GM18861 (cell line): ENCODE data around the gene CYP26A1.
"Not testable (repeated sequence)": the region's sequence is repeated elsewhere in the genome, so short reads cannot be mapped to it uniquely, and the experiment has no call there.

ENCODE experiments used
- ATAC-seq: cut with Tn5 transposase; IDR thresholded peaks from one replicate; pipeline ENCODE4 v1.9.1; 2021; ENCODE audit not compliant: unreplicated experiment

The CYP26A1 gene

DNA sequence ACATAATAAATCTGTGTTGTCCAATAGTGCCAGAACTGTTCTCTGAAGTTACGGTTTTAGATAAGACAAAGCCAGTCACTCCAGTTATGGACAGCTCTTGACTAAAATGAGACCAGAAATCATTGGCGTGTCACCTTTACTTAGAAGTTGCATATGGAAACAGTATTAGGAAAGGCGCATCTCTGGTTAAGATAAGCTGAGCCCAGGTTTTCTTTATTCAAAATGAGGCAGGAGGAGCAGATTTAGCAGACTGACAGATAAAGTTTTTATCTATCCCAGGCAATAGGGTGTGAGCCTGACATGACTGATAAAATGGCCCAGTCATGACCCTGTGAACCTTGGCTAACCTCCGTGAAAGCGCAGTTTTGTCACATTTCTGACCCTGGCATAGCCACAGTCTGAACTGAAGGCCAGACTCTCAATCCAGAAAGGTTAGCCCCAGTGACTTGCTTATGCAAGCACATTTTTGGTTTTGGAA is 4.2 kb downstream of the CYP26A1 start:
- no peak for ATAC-seq

- ATAC-seq: no peak
Observed at GRCh38 chr10:93079663-93080349, 6.1 kb downstream of the CYP26A1 start.

- ATAC-seq: no peak
Observed at GRCh38 chr10:93080350-93081046, 6.8 kb downstream of the CYP26A1 start.

DNA sequence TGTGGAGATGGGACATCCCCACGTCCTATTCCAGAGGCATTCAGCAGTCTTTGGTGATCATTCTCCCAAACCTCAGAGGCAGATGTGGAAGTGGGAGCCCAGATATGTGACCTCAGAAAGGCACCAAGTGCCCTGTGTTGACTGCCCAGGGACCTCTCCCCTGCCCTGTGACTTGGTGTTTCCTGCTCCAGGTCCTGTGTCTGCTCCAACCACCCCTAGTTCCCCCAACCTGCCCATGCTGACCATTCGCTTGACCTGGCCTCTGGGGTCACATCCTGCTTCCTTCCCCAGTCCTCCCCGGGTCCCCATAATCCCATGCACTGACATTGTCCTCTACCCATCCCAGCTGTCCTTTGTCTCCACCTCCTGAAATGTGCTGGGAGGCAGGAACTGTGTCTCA is 7.6 kb downstream of the CYP26A1 start:
- no peak for ATAC-seq

DNA sequence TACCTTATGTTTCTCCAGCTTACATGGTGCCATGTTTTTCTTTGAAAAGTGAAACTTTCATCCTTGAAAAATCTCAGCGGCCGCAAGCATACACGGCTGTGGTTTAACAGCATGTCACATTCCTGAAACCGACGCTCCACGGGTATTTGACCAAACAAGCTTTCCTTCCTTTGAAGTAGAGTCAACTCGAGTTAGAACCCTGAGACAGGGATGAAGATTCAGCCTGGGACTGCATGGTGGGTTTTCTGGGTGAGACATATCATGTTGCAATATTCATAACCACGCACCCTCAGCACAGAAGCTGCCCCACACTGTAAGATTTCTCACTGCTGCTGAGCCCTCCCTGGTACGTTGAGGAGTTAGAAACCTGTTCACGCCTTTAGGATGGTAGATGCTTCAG is 8.1 kb downstream of the CYP26A1 start:
- no peak for ATAC-seq

DNA sequence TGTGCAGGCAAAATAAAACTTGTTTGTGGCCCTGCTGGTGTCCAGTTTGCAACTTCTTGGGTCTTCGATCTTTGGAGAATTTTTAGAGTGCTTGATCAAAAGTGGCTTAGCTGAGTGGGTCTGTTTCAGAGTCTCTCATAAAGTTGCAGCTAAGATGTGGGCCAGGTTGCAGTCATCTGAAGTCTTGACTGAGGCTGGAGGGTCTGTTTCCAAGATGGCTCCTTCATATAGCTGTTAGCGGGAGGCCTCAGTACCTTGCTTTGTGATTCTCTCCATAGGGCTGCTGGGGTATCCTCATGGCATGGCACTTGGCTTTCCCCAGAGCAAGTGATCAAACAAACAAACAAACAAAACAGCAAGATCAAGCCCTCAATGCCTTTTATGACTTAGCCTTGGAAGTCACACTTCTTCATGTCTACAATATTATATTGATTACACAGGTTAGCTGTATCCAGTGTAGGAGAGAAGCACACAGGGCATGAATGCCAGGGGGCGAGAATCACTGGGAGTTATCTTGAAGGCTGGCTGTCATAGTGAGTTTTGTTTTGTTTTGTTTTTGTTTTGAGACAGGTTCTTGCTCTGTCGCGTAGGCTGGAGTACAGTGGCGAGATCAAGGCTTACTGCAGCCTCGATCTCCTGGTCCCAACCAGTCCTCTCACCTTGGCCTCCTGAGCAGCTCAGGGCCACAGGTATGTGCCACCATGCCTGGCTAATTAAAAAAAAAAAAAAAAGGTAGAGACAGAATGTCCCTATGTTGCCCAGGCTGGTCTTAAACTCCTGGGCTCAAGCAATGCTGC is 10.2 kb downstream of the CYP26A1 start:
- no peak for ATAC-seq

GRCh38 chr10:93085272-93085859 is 11.7 kb downstream of the CYP26A1 start:
- ATAC-seq: no peak

DNA sequence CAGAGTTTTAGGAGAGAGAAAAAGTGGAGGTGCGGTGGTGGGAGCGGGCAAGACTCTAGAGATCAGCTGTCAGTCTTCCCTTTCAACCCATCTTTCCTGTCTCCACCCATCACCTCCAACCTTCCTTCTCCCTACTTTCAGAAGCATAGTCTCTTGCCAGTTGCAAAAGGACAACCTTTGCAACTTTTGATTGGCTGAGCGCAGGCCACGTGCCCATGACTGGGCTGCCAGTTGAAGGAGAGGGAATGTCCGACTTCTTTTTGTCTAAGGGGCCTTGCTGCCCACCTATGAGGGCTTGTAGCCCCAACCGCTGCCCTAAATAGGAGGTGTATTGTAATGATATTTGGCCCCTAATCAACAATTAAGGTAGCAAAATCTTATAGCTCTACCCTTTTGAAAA is 12.6 kb downstream of the CYP26A1 start:
- ATAC-seq: no peak

GRCh38 chr10:93087846-93088245 is 14.2 kb downstream of the CYP26A1 start:
- no peak for ATAC-seq

DNA sequence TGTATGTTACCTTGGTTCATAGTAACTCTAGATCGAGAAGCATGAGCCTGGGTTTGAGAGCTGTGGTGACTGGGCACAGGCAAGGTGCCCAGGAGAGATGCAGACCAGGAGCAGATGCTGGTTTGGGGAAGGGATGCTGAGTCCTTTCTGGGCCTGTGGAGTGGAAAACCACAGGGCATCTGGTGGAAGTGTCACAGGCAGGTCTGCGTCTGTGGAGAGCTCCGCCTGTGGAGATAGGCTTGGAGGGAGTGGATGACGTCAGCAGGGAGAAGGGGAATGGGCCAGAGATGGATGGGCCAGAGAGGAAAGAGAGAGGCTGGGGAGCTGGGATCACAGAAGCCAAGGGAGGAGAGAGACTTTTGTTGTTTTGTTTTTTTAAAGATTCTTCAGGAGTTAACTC is 14.8 kb downstream of the CYP26A1 start:
- no peak for ATAC-seq

- no peak for ATAC-seq
Observed at GRCh38 chr10:93090619-93091018, 16.9 kb downstream of the CYP26A1 start.

- no peak for ATAC-seq
Observed at GRCh38 chr10:93091960-93092359, 18.3 kb downstream of the CYP26A1 start.

DNA sequence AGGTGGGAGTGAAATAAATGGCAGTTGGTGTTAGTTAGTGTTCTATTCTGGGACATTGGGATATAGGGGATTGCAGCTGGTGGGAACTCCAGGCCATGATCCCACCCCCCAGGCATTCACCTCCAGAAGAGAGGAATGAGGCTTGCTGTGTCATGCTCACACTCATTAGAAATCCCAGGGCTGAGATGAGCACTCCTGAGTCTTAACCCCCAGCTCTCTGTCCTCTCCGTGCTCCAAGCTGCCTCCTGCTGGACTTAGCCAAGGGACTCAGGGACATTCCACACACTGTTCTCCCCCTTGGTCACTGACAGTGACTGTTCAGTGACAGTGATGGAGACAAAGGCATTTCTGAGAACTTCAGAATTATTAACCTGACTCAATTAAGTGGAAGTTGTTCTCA is 21.5 kb downstream of the CYP26A1 start:
- ATAC-seq: no peak

DNA sequence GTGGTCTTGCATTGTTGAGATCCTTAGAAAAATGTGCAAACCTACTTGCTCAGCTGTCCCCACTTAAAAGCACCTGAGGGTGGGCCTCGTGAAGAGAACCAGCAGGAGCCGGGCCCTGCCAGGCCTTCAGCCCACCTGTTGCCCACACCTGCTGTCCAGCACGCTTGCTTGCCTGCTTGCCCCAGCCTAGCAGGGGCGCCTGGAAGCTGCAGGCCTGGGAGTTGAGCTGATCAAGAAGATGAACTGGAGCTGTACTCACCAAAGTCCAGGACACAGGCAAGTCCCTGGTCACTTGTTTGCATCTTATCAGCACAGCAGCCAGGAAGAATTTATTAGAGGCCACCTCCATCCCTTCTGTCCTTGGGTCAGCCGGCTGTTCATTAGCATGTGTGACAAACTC is 23.2 kb downstream of the CYP26A1 start:
- ATAC-seq: no peak

GRCh38 chr10:93097386-93097785 is 23.7 kb downstream of the CYP26A1 start:
- ATAC-seq: no peak

DNA sequence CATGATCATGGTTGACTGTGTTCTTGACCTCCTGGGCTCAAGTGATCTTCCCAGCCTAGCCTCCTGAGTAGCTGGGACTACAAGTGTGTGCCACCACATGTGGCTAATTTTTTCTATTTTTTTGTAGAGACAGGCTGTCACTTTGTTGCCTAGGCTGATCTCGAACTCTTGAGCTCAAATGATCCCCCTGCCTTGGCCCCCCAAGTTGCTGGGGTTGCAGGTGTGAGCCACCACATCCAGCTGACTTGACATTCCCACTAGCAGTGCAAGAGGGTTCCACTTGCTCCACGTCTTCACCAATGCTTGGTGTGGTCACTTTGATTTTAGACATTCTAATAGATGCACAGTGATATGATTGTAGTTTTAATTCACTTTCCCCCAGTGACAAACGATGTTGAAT is 25.1 kb downstream of the CYP26A1 start:
- ATAC-seq: no peak

GRCh38 chr10:93099670-93100069 is 26.0 kb downstream of the CYP26A1 start:
- no peak for ATAC-seq

DNA sequence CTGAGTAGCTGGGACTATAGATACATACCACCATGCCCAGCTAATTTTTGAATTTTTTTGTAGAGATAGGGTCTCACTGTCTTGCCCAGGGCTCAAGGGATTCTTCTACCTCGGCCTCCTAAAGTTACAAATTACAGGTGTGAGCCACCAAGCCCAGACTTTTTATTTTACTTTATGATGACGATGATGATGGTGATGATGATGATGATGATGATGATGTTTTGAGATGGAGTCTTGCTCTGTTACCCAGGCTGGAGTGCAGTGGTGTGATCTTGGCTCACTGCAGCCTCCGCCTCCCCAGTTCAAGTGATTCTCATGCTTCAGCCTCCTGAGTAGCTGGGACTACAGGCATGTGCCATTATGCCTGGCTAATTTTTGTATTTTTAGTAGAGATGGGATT is 27.5 kb downstream of the CYP26A1 start:
- ATAC-seq: not testable (repeated sequence)

GRCh38 chr10:93103953-93104352 is 30.3 kb downstream of the CYP26A1 start:
- no peak for ATAC-seq

DNA sequence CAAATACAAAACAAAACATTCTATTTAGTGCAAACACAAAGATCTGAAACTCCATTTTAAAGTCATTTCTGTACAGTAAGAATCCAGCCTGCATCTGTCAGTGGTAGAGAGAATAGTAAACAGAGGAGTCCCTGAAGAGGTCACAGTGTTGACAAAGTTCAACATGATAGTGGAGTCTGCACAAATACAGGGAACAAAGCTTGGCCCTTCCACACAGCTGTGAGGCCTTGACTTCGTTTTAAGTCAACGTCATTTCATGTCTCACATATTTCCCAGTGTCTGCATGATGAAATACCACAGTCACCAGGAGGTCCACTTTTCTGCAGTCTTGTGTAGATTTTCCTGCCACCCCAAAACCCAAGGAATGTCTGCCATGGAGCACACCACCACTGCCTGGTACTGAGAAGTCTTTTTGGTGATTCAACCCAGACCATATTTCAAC is 33.0 kb downstream of the CYP26A1 start:
- ATAC-seq: no peak

GRCh38 chr10:93110472-93111146 is 36.9 kb downstream of the CYP26A1 start:
- ATAC-seq: peak; percentile 61
